ENCODE data around the gene CNOT11. TPM values are rescaled to one million over a fixed set of nuclear protein-coding genes. Genes with fewer than 3 reads are reported as not detected.
A peak's percentile ranks its signal among the peaks of the same experiment; 100 is the strongest.

CNOT11 gene
- total and polyA plus RNA-seq, 2 of the 13 experiments (the other 11 are each of a cell fraction or from before 2014, with no cell fraction given): 114 to 209 TPM

DNA sequence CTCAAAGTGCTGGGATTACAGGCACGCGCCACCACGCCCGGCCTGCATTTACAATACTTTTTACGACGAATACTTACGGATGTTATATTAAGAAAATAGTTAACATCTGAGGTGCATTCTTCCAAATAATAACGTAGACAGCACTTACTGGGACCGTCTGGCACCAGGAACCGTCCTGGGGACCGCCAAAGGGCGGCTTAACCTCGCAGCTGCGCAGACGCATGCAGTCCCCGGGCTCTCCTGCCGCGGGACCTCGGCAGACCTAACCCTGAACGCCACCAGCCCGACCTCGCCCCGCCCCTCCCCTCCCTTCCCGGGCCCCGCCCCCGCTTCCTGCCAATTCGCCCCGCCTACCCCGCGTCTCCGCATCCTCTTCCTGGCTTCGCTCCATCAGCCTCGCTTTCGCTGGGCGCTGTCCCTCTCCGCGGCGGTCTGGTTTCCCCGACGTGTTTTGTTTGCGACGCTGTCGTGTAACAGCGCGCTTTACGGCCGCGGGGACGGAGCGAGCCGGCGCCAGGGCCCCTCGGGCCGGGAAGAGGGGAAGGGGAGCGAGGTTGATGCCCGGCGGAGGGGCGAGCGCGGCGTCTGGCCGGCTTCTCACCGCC lies at the start of gene CNOT11 (continued):
- peak; percentile 89 for TF ChIP-seq RBM39 (IDR thresholded peaks at IDR 0.05; ENCODE audit: low read depth, low read length, poor library complexity, severe bottlenecking)
- peak; percentile 46; the same call in 1 of the 2 replicates for TF ChIP-seq E2F1 (CRISPR knock-in tag; IDR thresholded peaks at IDR 0.05)
- peak; percentile 70 for TF ChIP-seq HBP1 (CRISPR knock-in tag; IDR thresholded peaks at IDR 0.05; ENCODE audit: low read depth)
- peak; percentile 29 for TF ChIP-seq CBX1 (IDR thresholded peaks at IDR 0.05; ENCODE audit: low read depth)
- TF ChIP-seq SPEN (CRISPR knock-in tag; IDR thresholded peaks at IDR 0.05; ENCODE audit: low read depth): peak; percentile 79
- no peak for TF ChIP-seq ZBTB21 (CRISPR knock-in tag; IDR thresholded peaks at IDR 0.05)
- no peak for TF ChIP-seq ZKSCAN5 (CRISPR knock-in tag; IDR thresholded peaks at IDR 0.05)
- peak; percentile 29; the same call in 1 of the 2 replicates for TF ChIP-seq FOXP4 (CRISPR knock-in tag; IDR thresholded peaks at IDR 0.05)
- TF ChIP-seq HDAC1 (CRISPR knock-in tag; IDR thresholded peaks at IDR 0.05): peak; percentile 82
- TF ChIP-seq ARHGAP35 (CRISPR knock-in tag; IDR thresholded peaks at IDR 0.05; ENCODE audit: borderline replicate concordance): 0 out of 2 replicates have a peak, but pooled peaks have one; percentile 44
- TF ChIP-seq TSC22D2 (CRISPR knock-in tag; IDR thresholded peaks at IDR 0.05; ENCODE audit: borderline replicate concordance): peak; percentile 59
- TF ChIP-seq HNF4A (CRISPR knock-in tag; IDR thresholded peaks at IDR 0.05): no peak
- peak; percentile 79 for TF ChIP-seq FOXO1 (CRISPR knock-in tag; IDR thresholded peaks at IDR 0.05)
- peak; percentile 54; the same call in 1 of the 2 replicates for TF ChIP-seq ZNF235 (CRISPR knock-in tag; IDR thresholded peaks at IDR 0.05; ENCODE audit: borderline replicate concordance)
- TF ChIP-seq, protein P1, sequence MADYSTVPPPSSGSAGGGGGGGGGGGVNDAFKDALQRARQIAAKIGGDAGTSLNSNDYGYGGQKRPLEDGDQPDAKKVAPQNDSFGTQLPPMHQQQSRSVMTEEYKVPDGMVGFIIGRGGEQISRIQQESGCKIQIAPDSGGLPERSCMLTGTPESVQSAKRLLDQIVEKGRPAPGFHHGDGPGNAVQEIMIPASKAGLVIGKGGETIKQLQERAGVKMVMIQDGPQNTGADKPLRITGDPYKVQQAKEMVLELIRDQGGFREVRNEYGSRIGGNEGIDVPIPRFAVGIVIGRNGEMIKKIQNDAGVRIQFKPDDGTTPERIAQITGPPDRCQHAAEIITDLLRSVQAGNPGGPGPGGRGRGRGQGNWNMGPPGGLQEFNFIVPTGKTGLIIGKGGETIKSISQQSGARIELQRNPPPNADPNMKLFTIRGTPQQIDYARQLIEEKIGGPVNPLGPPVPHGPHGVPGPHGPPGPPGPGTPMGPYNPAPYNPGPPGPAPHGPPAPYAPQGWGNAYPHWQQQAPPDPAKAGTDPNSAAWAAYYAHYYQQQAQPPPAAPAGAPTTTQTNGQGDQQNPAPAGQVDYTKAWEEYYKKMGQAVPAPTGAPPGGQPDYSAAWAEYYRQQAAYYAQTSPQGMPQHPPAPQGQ (CRISPR knock-in tag; IDR thresholded peaks at IDR 0.05; ENCODE audit: borderline replicate concordance): no peak
- peak; percentile 86; the same call in 1 of the 2 replicates for TF ChIP-seq ZNF552 (CRISPR knock-in tag; IDR thresholded peaks at IDR 0.05; ENCODE audit: borderline replicate concordance)
- TF ChIP-seq ZNF724P (CRISPR knock-in tag; IDR thresholded peaks at IDR 0.05; ENCODE audit: borderline replicate concordance): peak; percentile 80; the same call in 1 of the 2 replicates
- TF ChIP-seq SP4 (CRISPR knock-in tag; IDR thresholded peaks at IDR 0.05): peak; percentile 79; the same call in 1 of the 2 replicates
- peak; percentile 56 for TF ChIP-seq GATAD2A (CRISPR knock-in tag; IDR thresholded peaks at IDR 0.05)
- TF ChIP-seq TBX2 (CRISPR knock-in tag; IDR thresholded peaks at IDR 0.05; ENCODE audit: borderline replicate concordance): peak; percentile 73; the same call in 1 of the 2 replicates
- peak; percentile 69; the same call in 1 of the 2 replicates for TF ChIP-seq ZNF160 (CRISPR knock-in tag; IDR thresholded peaks at IDR 0.05)
- TF ChIP-seq MEIS1 (CRISPR knock-in tag; IDR thresholded peaks at IDR 0.05; ENCODE audit: borderline replicate concordance): peak; percentile 88; the same call in 1 of the 2 replicates
- peak; percentile 65 for TF ChIP-seq POGZ (CRISPR knock-in tag; IDR thresholded peaks at IDR 0.05)
- TF ChIP-seq ZNF557 (CRISPR knock-in tag; IDR thresholded peaks at IDR 0.05): no peak
- no peak for TF ChIP-seq ZNF891 (CRISPR knock-in tag; IDR thresholded peaks at IDR 0.05)

All from HepG2 (cell line).